ENCODE measurements around the gene ZNF766. TPM values are rescaled to one million over a fixed set of nuclear protein-coding genes. Genes with fewer than 3 reads are reported as not detected.

Gene ZNF766
- total and polyA plus RNA-seq, 2 of the 13 experiments (the other 11 are each of a cell fraction or from before 2014, with no cell fraction given): 5.2 to 10.3 TPM

DNA sequence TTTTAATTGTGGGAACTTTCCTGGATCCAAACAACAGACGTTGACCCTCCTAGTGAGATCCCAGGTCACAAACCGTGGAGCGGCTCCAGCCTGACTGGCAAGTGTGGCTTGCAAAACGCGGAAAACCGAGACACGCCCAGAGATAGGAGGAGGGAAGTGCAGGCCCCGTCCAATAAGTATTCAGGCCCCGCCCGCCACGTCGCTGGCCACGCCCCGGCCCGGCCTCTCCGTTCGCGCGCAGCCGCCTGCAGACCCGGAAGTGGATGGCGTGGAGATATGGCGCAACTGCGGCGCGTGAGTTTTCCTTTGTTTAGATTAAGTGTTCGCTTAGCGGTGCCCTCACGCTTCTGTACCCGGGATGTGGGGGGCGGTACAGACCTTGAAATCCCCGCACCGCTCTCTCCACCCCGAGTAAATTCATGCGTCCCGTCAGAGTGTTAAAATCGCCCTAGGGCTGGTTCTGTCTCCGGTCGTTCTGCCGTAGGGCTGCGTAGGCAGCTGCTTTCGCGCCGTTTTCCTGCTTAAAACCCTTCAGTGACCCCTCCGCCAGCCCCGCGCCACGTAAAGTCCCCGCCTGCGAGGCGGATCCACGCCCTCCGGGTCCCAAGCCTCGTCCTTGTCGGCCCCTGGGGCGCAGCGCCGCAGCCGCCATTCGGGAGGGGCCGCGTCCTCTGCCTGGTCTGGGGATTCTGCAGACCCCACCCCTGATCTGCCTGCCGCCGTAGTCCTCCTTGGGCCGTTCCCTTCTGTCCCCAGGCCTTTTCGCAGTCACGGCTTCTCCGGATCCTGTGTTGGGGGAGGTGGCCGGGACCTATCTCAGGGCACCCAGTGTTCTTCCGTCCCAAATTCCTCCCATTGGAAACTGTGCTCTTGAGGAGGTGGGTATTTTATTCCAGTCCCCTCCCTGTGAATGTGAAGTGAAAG lies at the start of gene ZNF766 (continued):
- TF ChIP-seq, protein P1, sequence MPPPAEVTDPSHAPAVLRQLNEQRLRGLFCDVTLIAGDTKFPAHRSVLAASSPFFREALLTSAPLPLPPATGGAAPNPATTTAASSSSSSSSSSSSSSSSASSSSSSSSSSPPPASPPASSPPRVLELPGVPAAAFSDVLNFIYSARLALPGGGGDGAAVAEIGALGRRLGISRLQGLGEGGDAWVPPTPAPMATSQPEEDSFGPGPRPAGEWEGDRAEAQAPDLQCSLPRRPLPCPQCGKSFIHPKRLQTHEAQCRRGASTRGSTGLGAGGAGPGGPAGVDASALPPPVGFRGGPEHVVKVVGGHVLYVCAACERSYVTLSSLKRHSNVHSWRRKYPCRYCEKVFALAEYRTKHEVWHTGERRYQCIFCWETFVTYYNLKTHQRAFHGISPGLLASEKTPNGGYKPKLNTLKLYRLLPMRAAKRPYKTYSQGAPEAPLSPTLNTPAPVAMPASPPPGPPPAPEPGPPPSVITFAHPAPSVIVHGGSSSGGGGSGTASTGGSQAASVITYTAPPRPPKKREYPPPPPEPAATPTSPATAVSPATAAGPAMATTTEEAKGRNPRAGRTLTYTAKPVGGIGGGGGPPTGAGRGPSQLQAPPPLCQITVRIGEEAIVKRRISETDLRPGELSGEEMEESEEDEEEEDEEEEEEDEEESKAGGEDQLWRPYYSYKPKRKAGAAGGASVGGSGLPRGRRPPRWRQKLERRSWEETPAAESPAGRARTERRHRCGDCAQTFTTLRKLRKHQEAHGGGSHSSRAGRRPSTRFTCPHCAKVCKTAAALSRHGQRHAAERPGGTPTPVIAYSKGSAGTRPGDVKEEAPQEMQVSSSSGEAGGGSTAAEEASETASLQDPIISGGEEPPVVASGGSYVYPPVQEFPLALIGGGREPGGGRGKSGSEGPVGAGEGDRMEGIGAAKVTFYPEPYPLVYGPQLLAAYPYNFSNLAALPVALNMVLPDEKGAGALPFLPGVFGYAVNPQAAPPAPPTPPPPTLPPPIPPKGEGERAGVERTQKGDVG (CRISPR knock-in tag; IDR thresholded peaks at IDR 0.05; ENCODE audit: borderline replicate concordance): peak; percentile 21; the same call in 1 of the 2 replicates
- TF ChIP-seq FOXK1 (CRISPR knock-in tag; IDR thresholded peaks at IDR 0.05; ENCODE audit: borderline replicate concordance, low read depth): peak; percentile 71; the same call in 1 of the 2 replicates
- TF ChIP-seq ZNF782 (CRISPR knock-in tag; IDR thresholded peaks at IDR 0.05; ENCODE audit: borderline replicate concordance): 0 out of 2 replicates have a peak, but pooled peaks have one; percentile 29
- peak; percentile 37; the same call in 1 of the 2 replicates for TF ChIP-seq KDM5B (CRISPR knock-in tag; IDR thresholded peaks at IDR 0.05; ENCODE audit: borderline replicate concordance)
- TF ChIP-seq NCOA2 (CRISPR knock-in tag; IDR thresholded peaks at IDR 0.05): 0 out of 2 replicates have a peak, but pooled peaks have one; percentile 11
- peak; percentile 77; the same call in 1 of the 2 replicates for TF ChIP-seq ZSCAN9 (CRISPR knock-in tag; IDR thresholded peaks at IDR 0.05; ENCODE audit: borderline replicate concordance)
- TF ChIP-seq AKAP8 (CRISPR knock-in tag; IDR thresholded peaks at IDR 0.05): no peak; the same call in 1 of the 2 replicates
- peak; percentile 12 for TF ChIP-seq XRCC5 (optimal IDR thresholded peaks at IDR 0.05; ENCODE audit: low read length)
- 0 out of 2 replicates have a peak, but pooled peaks have one; percentile 49 for TF ChIP-seq ZC3H4 (CRISPR knock-in tag; IDR thresholded peaks at IDR 0.05; ENCODE audit: borderline replicate concordance)
- TF ChIP-seq TFE3 (CRISPR knock-in tag; IDR thresholded peaks at IDR 0.05): peak; percentile 79
- TF ChIP-seq HDAC2 (CRISPR knock-in tag; IDR thresholded peaks at IDR 0.05): peak; percentile 78
- no peak for TF ChIP-seq ATRX (CRISPR knock-in tag; IDR thresholded peaks at IDR 0.05; ENCODE audit: borderline replicate concordance)
- TF ChIP-seq MAZ (IDR thresholded peaks at IDR 0.05; ENCODE audit: borderline replicate concordance, low read depth, low read length): no peak
- peak; percentile 46; the same call in 1 of the 2 replicates for TF ChIP-seq MAZ (CRISPR knock-in tag; IDR thresholded peaks at IDR 0.05; ENCODE audit: low read depth)
- peak; percentile 78 for TF ChIP-seq HNRNPLL (IDR thresholded peaks at IDR 0.05; ENCODE audit: low read depth, low read length, poor library complexity, severe bottlenecking)
- TF ChIP-seq, protein P2, sequence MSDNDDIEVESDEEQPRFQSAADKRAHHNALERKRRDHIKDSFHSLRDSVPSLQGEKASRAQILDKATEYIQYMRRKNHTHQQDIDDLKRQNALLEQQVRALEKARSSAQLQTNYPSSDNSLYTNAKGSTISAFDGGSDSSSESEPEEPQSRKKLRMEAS (IDR thresholded peaks at IDR 0.05): peak; percentile 80
- TF ChIP-seq ZBTB25 (CRISPR knock-in tag; IDR thresholded peaks at IDR 0.05): peak; percentile 53
- TF ChIP-seq, protein P3, sequence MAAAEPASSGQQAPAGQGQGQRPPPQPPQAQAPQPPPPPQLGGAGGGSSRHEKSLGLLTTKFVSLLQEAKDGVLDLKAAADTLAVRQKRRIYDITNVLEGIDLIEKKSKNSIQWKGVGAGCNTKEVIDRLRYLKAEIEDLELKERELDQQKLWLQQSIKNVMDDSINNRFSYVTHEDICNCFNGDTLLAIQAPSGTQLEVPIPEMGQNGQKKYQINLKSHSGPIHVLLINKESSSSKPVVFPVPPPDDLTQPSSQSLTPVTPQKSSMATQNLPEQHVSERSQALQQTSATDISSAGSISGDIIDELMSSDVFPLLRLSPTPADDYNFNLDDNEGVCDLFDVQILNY (CRISPR knock-in tag; conservative IDR thresholded peaks at IDR 0.05): peak; percentile 90
